Nucleus accumbens (tissue), 56 donors: ENCODE results near the gene ANKRD18A.
"Not testable (repeated sequence)": the region's sequence is repeated elsewhere in the genome, so short reads cannot be mapped to it uniquely, and the experiment has no call there.

Experiments used
- DNase-seq, 56 donors: peaks; one replicate each; lab custom pipeline; 2025; lab: John Stamatoyannopoulos, UW

ANKRD18A gene

DNA sequence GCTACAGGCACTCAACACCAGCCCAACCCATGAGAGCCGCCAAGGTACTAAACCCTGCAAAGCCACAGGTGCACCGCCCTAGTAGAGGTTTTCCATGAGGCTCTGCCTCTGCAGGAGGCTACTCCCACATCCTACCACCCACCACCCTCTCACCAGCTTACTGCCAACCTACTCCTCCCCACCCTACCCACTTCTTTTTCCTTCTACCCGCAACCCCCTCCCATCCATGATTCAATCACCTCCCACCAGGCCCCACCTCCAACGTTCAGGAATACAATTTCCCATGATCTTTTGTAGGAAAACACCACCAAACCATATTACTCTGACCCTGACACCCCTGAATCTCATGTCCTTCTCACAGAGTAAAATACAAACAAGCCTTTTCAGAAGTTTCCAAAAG, 67.4 kb downstream of the ANKRD18A start:
- DNase-seq = not testable (repeated sequence)

DNA sequence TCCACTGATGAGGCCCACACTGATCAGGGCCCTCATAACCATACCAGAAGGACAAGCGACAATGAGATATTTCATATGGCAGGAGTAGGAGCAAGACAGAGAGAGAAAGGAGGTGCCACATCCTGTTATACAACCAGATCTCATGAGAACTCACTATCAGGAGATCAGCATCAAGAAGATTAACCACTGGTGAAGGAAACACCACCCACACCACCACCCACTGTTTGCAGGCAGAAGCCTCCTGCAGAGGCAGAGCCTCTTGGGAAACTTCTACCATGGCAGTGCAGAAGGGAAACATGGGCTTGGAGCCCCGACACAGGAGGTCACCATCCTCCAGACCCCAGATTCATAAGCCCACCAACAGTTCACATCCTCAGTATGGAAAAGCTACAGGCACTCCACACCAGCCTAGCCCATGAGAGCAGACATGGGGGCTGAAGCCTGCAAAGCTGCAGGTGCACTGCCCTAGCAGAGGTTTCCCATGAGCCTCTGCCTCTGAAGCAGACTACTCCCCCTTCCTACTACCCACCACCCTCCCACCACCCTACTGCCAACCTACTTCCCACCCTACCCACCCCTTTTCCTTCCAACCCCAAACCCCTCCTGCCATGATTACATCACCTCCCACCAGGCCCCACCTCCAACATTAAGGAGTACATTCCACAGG, 73.8 kb downstream of the ANKRD18A start:
- peak in 14 of 56 donors; percentile 4 to 43 (median 27) for DNase-seq

DNA sequence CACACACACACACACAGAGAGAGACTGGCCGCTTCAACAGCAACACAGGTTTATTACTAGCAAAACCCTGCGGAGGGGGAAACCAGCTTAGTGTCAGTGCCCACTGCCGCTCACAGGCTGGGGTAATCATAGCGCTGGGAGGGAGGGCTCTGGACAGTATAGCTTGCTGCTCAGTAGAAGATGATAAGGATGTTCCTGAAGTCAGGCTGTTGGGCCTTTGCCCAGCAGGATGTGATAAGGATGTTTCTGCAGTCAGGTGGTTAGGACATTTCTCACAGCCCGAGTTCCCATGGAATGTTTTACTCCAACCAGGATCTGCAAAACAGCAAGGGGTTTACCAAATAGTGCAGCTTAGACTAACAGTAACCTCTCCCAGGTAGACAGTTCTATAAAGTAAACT, 79.9 kb downstream of the ANKRD18A start:
- DNase-seq = not testable (repeated sequence)

DNA sequence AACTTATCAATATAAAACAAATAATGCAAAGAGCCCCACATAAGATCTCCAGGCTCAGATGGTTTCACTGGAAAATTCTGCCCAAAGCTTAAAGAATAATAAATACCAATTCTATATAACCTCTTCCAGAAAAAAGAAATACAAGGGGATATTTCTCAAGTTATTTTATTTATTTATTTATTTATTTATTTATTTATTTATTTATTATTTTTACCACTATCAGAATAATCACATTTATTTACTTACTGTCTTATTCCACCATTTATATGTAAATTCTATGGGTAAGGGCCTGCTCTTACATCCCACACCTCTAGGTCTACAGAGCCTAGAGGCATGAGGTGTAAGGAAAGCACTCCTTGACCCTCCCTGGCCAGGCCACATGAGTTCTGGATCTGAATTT, 91.1 kb downstream of the ANKRD18A start:
- DNase-seq = no peak

DNA sequence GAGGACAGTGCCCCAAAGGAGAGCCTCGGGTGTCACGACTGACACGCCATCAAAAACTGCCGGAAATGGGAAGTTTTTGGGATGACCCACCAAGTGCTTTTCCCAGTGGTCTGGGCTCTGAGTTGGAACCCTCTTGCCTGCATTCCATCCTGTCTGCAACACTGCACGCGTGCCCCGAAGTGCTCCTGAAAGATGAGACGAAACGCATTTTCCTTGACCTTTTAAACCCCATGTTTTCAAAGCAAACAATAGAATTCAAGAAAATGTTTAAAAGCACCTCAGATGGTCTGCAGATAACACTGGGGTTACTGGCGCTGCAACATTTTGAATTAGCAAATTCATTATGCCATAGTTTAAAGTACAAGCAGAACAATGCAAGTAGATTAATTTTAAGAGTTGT, 92.9 kb downstream of the ANKRD18A start:
- DNase-seq = no peak

DNA sequence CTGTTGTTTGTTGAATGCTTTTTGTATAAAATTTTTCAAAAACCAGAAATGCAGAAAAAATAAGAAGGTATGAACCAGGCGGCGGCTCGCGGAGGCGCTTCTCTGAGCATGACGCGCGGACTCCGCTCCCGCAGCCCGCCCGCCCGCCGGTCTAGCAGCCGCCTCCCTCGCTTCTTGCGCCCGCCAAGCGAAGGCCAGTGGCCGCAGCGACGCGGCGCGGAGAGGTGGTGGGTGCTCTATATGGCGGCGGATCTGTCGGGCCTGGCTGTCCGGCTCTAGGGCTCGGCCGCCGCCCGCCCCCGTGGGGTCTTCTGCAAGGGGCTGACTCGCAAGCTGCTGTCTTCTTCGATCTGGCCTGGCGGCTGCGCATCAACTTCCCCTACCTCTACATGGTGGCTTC, 93.8 kb downstream of the ANKRD18A start:
- DNase-seq = no peak

DNA sequence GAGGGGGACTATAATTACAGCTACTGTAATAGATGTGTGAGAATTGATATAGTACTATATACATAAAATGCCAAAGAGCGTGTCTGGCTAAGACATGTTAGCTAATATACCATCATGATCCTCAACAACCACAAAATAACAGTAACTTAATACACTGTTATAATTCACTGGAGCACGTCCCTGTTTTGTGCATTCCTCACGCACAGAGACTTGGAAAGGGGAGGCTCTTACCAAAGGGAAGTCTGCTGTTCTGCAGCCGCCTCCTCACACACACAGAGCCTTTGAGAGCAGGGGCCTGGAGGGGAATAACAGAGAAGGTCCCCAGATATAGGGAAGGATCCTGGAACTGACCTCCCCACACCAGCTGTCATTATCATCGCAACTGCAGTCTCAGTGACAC, 97.3 kb downstream of the ANKRD18A start:
- DNase-seq = no peak

DNA sequence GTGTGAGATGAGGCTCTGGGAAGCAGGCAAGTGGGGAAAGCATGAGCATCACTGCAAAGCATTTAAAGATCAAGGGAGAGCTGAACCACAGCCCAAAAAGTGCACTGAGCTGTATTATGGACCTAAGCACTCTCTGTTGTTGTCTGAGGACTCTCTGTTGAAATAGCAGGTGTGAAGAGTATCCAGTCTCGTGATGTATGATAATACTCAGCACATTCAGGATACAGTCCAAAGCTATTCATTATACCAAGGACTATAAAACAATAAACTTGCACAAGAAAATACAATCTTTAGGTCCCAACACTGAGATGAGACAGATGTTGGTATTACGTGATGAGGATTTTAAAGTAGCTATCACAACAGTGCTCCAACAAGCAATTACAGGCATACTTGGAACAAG, 98.6 kb downstream of the ANKRD18A start:
- DNase-seq = no peak
